SK-N-DZ (cell line): Measurements from ENCODE around the gene TUBE1.

ENCODE experiments used
- DNase-seq: peaks from one replicate; pipeline ENCODE4 v3.0.0-alpha.2; 2015; ENCODE audit warnings: low spot score

The TUBE1 gene

GRCh38 chr6:112036088-112036637 lies 51.1 kb downstream of the TUBE1 start:
- DNase-seq: no peak

GRCh38 chr6:112034616-112034995 lies 52.7 kb downstream of the TUBE1 start:
- DNase-seq: peak; percentile 71

- DNase-seq: no peak
These were observed 53.3 kb downstream of the TUBE1 start for GRCh38 chr6:112033791-112034615.

GRCh38 chr6:112032728-112033127 lies 54.6 kb downstream of the TUBE1 start:
- DNase-seq: no peak

- DNase-seq: no peak
These were observed 55.3 kb downstream of the TUBE1 start for GRCh38 chr6:112031960-112032359.

GRCh38 chr6:112030961-112031660 lies 56.2 kb downstream of the TUBE1 start:
- DNase-seq: no peak

GRCh38 chr6:112030206-112030960 lies 56.9 kb downstream of the TUBE1 start:
- DNase-seq: no peak

- peak; percentile 71 for DNase-seq
These were observed 58.0 kb downstream of the TUBE1 start for GRCh38 chr6:112029045-112029822.

GRCh38 chr6:112027942-112028674 lies 59.2 kb downstream of the TUBE1 start:
- no peak for DNase-seq

GRCh38 chr6:112026933-112027332 lies 60.3 kb downstream of the TUBE1 start:
- peak; percentile 48 for DNase-seq

GRCh38 chr6:112024464-112024863 lies 62.8 kb downstream of the TUBE1 start:
- DNase-seq: no peak

- DNase-seq: no peak
These were observed 64.5 kb downstream of the TUBE1 start for GRCh38 chr6:112022749-112023148.

GRCh38 chr6:112021691-112022310 lies 65.5 kb downstream of the TUBE1 start:
- DNase-seq: no peak
